ENCODE results near the gene SLC18A3. TPM values are rescaled to one million over a fixed set of nuclear protein-coding genes. Genes with fewer than 3 reads are reported as not detected.
A peak's percentile ranks its signal among the peaks of the same experiment; 100 is the strongest.

Gene SLC18A3
- total RNA-seq, 4 donors from 2014 or later, result not detected

GRCh38 chr10:49611816-49612512 lies 1.9 kb downstream of the SLC18A3 start:
- Histone ChIP-seq H3K4me3 (no peak overlapping the region), H3K4me1 (peaks cover 36% of the 10 kb centered on the region), H3K27ac (no peak overlapping the region), H3K9me3 (no peaks in the 10 kb centered on the region), H3K36me3 (no peaks in the 10 kb centered on the region), H3K27me3 (peaks cover 100% of the 10 kb centered on the region)
- DNase-seq (ENCODE audit: low spot score in 2 of 2), result peak; percentile 45 to 69
- TF ChIP-seq POLR2A (IDR thresholded peaks at IDR 0.05) (no peak), POLR2AphosphoS5 (IDR thresholded peaks at IDR 0.05) (no peak), CTCF (IDR thresholded peaks at IDR 0.05) (no peak), EP300 (IDR thresholded peaks at IDR 0.05) (no peak)
- 30% methylated on average over 8 of the region's 53 CpGs for WGBS

- peak; percentile 56 to 77 for DNase-seq (ENCODE audit: low spot score in 2 of 2)
- Histone ChIP-seq H3K4me1 (peaks cover 36% of the 10 kb centered on the region), H3K9me3 (no peaks in the 10 kb centered on the region), H3K36me3 (no peaks in the 10 kb centered on the region), H3K27me3 (peaks cover 100% of the 10 kb centered on the region), H3K4me3 (no peak overlapping the region), H3K27ac (no peak overlapping the region)
- TF ChIP-seq POLR2AphosphoS5 (IDR thresholded peaks at IDR 0.05), result no peak
- TF ChIP-seq CTCF (IDR thresholded peaks at IDR 0.05), result no peak
- TF ChIP-seq POLR2A (IDR thresholded peaks at IDR 0.05), result no peak
- TF ChIP-seq EP300 (IDR thresholded peaks at IDR 0.05), result no peak
- WGBS, result 8% methylated on average over 19 of the region's 29 CpGs
These were observed 2.5 kb downstream of the SLC18A3 start for GRCh38 chr10:49612513-49613164.

- TF ChIP-seq CTCF (IDR thresholded peaks at IDR 0.05) (no peak), POLR2AphosphoS5 (IDR thresholded peaks at IDR 0.05) (no peak), EP300 (IDR thresholded peaks at IDR 0.05) (no peak), POLR2A (IDR thresholded peaks at IDR 0.05) (no peak)
- H3K4me1 ChIP-seq, result peaks cover 36% of the 10 kb centered on the region
- H3K27me3 ChIP-seq, result peaks cover 100% of the 10 kb centered on the region
- no peak overlapping the region for H3K27ac ChIP-seq
- peak; percentile 43 to 48 for DNase-seq (ENCODE audit: low spot score in 2 of 2)
- no peaks in the 10 kb centered on the region for H3K9me3 ChIP-seq
- no peak overlapping the region for H3K4me3 ChIP-seq
- 1% methylated on average over 8 of the region's 23 CpGs for WGBS
- H3K36me3 ChIP-seq, result no peaks in the 10 kb centered on the region
These were observed 3.2 kb downstream of the SLC18A3 start for GRCh38 chr10:49613165-49613881.

GRCh38 chr10:49613882-49614241 lies 3.8 kb downstream of the SLC18A3 start, which contains the start of gene CHAT:
Gene CHAT (plus strand): TSS chr10:49614037. CDS start chr10:49614190, 153 bp downstream.
- WGBS, result 1% methylated on average over 10 of the region's 10 CpGs
- no peak within 1 kb of the TSS for H3K4me3 ChIP-seq
- no peak within 1 kb of the TSS for H3K27ac ChIP-seq
- no peaks in the 10 kb centered on the region for H3K36me3 ChIP-seq
- H3K4me1 ChIP-seq, result peaks cover 36% of the 10 kb centered on the region
- no peaks in the 10 kb centered on the region for H3K9me3 ChIP-seq
- peak in 1 of 2 donors; percentile 25 for DNase-seq (ENCODE audit: low spot score in 2 of 2)
- TF ChIP-seq POLR2A (IDR thresholded peaks at IDR 0.05), result no peak
- no peak for TF ChIP-seq POLR2AphosphoS5 (IDR thresholded peaks at IDR 0.05)
- TF ChIP-seq CTCF (IDR thresholded peaks at IDR 0.05), result no peak
- H3K27me3 ChIP-seq, result peaks cover 100% of the 10 kb centered on the region

Measured in suprapubic skin (tissue), 4 donors.